EH (cell line): ENCODE data around the gene TRMT11.
"Not testable (repeated sequence)": the region's sequence is repeated elsewhere in the genome, so short reads cannot be mapped to it uniquely, and the experiment has no call there.

Source experiments
- DNase-seq: peaks from one replicate; pipeline ENCODE4 v3.0.0-alpha.2; 2015; ENCODE audit warnings: low read depth

Gene TRMT11

DNA sequence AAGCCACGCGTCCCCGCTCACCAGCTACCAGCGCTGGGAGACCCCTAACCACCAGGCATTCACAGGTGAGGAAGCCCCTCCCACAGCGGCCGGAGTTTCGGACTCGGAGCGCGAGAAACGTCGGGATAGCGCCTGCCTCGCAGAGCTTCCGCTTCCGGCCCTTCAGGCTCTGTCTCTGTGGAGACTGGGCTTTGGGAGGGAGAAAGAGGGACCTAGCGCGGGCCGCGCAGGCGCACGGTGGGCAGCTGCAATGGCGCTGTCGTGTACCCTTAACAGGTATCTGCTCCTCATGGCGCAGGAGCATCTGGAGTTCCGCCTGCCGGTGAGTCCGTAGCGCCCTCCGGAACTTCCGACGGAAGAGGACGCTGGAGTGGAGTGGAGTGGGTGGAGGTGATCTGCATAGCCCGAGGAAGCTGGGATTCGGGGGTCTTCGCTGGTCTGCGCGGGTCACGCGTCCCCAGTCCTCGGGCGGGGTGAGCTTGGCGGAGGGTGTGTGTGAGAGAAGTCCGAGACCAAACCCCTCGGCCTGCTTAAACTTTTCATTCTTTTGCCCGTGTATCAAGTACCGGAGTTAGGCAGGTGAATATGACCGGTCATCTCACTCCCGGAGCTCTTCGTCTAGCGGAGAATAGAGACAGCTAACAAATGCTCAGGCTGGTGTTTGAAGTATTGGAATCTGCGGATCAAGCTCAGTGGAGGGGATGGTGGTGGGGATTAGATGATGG lies at the start of gene TRMT11:
Gene TRMT11 (plus strand): TSS at position 240 of the 725 bp plus-strand sequence. CDS start 11 bp downstream, at position 251.
- DNase-seq, result peak; percentile 88

DNA sequence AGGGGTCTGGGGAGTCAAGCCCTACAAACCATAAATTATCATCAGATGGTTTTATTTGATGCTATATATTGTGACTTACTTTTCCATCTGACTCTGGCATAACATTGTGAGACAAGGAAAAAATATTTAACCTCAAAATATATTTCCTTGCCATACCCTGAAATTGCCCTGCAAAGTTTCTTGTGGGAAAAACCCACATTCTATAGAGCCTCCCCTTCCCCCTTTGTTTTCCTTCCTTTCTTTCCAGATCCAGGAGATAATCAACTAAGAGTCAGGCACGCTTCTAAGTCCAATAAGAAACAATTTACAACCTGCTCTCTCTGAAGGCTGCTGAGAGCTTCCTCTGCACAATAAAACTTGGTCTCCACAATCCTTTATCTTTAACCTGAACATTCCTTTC lies 47.3 kb upstream of the TRMT11 start:
- peak; percentile 46 for DNase-seq

DNA sequence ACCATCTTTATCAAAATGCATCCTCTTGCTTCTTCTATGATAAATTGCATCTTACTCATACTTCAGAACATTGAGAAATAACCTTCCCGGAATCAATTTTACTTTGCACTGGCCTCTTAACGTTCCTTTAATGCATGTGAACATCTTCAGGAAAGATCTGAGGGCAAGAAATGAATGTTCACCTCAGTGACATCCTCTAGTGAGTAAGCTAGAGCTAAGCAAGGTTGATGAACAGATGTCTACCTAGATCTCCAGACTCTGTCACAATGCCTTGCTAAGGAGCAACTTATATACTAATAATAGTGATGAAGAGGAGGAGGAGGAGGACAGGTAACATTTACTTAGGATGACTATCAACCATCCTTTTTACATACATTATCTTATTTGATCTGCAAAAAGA lies 46.5 kb upstream of the TRMT11 start:
- DNase-seq, result no peak

DNA sequence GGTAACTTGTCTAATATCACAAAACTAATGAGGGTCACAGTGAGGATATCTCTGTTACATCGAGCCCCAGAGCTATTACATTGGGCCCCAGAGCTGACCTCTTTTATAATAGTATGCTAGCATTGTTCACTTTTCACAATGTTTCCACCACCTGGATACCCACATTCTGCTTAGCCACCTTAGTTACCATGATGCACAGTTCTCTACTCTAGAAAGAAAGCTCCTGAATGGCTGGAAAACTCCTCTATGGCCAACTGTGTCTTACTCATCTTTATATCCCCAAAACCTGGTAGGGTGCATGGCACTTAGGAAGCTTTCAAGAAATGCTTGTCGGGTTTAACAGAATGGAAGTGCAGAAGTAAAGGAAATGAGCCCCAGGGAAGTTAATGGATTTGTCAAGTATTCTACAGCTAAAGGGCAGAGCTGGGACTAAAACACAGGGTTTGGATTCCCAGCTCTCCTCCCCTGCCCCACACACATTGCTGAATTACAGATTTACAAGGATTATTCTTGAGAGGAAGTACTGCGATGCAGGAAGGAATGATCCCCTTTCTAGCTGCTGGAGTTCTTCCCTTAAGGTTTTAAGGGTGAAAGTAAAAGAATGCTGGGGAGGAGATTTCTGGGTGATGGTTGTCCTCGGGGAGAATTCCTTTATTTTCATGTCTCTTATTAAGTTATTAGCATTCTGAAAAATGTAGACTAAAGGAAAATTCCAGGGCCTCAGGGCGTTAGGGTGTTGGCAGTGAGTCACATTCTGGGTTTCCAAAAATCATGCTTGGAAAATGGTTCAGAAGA lies 45.9 kb upstream of the TRMT11 start:
- DNase-seq, result peak; percentile 93

DNA sequence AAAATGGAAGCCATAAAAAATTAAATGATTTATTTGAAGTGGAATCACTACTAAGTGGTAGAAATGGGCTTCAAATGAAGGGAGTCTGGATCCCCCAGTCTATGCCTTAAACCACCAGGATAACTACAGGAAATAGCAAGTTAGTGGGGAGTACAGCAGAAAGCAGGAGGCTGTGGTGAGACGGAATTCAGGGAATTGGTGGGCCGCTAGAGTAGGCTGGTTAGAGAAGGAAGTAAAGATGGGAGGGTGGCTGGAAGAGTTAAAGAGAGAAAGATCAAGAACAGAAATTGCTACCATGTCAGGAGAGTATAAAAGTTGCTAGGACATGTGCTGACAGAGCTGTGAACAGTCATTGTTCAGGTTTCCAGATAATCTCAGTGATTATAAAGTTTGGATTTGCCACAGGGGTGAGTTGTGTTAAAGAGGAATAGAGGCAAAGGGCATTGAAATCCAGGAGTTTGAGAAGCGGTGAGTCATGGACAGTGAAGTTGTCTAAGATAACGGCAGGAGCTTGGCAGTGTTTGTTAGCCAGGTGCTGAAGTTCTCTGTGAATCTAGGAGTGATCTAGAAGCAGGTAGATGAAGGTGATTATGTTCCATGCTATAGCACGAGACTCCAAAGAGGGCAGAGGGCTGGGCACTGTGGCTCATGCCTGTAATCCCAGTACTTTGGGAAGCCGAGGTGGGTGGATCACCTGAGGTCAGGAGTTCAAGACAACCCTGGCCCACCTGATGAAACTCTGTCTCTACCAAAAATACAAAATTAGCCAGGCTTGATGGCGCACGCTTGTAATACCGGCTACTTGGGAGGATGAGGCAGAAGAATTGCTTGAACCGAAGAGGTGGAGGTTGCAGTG lies 43.4 kb upstream of the TRMT11 start:
- peak; percentile 64 for DNase-seq

DNA sequence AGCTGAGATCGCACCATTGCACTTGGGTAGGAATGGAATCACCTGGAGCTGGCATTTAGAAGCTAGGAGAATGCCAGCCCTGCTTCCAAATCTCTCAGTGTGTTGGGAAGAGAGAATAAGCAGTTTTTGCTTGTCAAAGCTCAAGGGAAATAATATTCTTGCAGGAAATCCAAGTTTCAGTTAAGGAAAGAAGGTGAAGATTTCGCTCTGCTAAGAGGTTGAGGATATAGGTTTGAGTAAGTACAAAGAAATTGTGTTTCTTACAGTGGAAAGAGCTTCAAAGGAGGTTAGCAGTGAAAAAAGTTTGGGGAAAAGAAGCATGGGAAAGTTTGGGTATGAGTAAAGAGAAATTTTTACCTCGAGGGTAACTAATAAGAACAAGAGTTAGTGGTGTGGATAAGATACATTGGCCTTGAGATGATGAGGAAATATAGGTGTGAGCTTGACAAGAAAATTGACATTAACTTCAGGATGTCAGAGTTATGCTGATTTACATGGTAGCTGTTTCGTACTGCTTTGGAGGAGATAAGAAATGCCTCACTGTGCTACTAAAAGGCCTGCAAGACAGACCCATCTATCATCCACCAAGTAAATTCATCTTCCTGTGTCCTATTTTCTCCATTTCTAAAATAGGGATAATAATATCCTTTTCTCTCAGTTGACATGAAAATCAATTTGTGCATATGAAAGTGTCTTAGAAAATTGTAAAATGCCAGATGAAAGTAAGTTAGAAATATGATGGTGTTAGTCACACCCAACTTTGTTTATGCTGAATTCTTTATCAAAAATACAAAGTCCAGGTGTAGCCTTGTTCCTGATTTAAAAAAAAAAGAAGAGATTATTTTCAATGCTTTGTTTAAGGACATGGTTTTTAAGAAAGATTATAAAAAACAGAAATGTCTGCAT lies 42.6 kb upstream of the TRMT11 start:
- DNase-seq, result no peak

DNA sequence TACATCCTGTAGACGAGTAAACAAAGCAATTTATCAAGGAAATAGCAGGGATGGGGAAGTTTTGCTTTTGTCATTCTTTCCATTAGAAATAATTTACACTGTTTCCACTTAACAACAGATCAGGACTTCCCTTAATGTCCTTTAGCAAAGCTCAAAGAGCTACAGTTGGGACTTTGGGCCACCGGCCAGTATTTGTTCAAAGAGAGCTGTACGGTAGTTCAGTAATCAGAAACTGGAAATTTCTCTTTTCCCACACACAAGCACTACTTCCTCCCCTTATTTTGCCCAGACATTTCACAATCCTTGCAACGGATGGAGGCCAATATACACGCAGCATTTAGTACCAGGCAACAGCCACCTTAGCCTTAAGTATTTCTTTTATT lies 41.9 kb upstream of the TRMT11 start:
- DNase-seq, result peak; percentile 77

DNA sequence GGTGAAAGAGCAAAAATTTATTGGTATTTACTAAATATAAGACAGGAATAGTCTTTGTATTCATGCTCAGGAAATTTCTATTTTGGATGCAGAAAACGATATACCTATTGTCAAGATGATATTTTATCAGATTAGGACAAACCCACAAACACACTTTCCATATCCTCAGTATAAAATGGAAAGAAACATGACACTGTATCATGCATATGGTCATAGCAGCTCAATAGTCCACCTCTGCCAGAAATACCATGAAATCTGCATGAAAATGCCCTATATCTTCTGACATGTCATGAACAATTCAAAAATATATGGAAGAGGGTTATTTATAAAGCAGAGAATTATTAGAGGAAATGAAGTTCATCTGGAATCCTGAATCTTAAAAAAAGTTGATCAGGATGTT lies 41.4 kb upstream of the TRMT11 start:
- DNase-seq, result no peak

DNA sequence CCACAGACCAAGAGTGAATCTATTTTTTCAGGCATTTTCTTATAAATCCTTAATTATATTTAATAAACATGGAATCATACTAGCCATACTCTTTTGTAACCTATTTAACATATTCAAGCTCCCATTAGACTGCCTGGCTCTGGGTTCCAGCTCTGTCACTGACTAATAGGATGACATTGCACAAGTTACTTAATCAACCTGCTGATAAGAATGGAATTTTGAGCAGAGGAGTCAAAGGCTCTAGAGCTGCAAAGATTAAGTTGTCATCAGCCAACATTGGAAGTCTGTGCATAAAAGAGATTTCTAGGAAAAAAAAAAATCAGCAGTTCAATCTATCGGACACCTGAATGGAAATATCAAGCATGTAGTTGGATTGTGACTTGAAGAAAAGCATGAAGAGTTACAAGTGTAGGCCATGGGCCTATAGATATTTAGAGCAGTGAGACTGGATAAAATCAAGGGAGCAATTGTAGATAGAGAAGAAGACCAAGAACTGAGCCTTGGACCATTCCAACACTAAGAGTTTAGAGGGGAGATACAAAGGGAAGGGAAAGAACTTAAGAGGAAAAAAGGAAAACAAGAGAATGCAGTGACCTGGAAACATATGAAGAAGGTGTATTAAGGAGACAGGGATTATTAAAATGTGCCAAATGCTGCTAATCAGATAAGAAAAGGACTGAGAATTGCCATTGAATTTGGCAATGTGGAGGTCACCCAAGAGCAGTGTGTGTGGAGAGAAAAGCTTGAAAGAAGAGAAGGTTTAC lies 40.8 kb upstream of the TRMT11 start:
- DNase-seq, result peak; percentile 71

DNA sequence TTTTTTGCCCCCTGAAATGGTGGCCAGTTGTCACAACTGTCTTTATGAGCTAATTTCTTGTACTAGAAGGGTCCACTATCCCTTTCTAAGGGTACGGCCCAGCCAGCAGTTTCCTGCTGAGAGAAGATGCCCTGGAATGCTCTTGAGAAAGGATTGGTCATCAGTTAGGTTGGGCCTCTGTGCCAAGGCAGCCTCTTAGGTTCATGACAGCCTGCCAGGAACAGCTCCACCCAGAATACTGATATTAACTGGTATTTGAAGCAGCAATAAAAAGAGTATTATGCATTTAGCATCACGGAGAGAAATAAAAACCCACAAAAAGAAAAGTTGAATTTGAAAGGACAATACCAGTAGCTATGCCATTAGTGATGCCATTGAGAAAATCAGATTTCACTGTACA lies 38.7 kb upstream of the TRMT11 start:
- peak; percentile 79 for DNase-seq

DNA sequence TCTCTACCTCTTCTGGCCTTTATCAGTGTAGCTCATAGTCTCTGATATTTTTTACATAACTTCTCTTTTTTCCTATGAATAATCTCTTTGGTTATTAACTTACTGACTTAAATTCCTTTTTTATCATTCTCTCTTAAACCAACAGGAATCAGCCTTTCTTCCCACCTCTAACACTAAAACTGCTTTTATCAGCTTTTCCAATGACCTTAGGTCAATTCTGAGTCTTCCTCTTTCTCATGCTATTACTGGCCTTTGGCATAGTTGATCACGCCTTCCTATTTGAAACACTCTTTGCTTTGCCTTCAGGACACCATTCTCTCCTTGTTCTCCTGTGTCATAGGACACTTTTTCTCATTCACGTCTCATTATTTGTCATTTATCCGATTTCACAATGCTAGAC lies 37.9 kb upstream of the TRMT11 start:
- DNase-seq, result no peak

DNA sequence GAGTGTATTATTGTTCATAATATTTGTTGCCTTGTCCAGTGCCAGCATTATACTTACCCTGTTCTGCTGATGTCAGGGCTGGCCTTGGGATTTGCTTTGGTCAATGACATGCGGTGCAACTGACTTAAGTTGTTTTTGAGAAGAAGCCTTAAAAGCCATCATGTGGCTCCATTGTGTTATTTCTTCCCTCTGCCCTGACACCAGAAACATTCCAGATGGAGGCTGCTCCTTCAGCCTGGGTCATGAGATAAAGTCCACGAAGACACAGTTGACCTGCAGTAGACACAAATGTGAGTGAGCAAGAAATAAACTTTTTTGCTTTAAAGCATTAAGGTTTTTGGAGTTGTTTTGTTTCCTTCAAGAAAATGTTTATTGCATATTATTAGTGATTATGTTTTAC lies 37.3 kb upstream of the TRMT11 start:
- no peak for DNase-seq

DNA sequence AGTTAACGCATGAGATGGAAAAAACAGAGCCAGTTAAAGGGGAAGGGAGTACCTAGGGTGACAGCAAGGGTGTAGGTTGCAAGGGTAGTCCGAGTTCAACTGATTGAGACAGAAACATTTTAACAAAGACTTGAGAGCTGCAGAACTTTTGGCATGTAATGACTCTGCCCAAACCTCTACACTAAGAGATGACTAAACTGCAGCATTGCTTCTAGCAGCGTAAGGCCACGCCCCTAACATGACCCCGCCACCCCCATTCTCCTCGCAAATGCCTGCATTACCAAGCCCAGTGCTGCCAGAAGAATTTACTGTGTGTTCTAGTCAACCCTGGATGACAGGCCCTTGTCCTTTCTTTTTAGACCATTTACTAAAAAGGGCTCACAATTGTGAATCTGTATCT lies 36.0 kb upstream of the TRMT11 start:
- DNase-seq, result peak; percentile 93

DNA sequence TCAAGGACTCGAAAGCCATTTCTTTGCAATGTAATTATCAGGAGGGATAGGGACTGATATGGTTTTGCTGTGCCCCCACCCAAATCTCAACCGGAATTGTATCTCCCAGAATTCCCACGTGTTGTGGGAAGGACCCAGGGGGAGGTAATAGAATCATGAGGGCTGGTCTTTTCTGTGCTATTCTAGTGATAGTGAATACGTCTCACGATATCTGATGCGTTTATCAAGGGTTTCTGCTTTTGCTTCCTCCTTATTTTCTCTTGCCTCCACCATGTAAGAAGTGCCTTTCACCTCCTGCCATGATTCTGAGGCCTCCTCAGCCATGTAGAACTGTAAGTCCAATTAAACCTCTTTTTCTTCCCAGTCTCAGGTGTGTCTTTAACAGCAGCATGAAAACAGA lies 35.6 kb upstream of the TRMT11 start:
- not testable (repeated sequence) for DNase-seq

DNA sequence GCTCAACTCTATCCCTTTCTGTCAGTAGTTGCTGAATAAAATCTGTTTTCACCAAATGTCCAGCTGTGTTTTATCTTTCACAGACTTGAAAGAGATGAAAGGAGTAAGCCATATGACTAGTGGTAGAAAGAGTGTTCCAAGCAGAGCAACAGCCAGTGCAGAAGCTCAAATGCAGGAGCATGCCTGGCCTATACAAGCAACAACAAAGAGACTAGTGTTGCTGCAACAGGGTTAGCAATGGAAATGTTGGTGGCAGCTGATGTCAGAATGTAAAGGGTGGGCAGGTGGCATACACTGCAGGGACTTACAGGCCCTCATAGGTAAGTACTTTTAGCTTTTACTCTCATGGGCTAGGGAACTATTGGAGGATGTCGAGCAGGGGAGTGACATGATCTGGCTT lies 35.0 kb upstream of the TRMT11 start:
- no peak for DNase-seq

DNA sequence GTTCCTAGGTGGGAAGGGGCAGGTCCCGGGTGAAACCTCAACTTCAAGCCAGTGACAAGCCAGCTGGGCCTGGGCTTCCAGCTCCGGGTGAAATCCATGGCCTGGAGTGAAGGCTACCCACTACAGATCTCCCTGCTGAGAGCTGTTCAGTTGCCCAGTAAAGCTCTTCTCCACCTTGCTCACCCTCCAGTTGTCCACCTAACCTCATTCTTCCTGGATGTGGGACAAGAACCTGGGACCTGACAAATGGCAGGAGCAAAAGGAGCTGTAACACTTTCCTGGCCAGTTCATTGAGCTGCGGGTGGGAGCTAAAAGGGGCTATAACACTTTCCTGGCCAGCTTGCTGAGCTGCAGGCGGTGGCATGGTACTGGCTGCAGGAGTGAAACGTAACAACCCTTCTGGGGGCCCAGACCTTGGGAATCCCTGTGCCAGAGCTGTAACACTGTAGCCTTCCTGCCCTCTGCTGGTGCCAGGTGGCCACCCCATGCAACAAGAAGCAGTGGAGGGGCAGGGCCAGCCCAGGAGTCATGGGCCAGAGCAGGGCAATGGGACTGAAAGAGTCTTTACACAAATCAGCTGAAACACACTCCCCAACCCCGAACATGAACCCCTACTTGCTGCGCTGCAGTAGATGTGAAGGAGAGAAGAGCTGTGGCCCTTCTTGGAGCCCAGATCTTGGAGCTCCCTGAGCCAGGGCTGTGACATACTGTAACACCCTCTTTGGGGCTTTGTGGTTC lies 33.4 kb upstream of the TRMT11 start:
- DNase-seq, result peak; percentile 73

DNA sequence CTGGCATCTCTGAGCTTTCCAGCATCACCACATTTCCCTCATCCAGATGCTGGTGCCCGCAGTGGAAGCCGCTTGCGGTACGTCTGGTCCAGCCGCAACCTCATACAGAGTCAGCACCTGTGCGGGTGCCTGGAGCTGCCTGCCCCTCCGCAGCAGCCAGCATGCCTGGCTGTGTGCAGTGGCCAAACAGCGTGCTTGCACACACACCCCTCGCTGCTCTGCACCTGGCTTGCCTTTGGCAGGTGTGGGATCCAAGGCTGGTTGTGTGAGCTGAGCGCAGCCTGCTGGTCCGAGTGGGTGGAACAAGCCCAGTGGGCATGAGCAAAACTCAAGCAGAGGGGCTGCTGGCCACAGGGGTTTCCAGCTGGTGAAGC lies 32.9 kb upstream of the TRMT11 start:
- DNase-seq, result no peak

DNA sequence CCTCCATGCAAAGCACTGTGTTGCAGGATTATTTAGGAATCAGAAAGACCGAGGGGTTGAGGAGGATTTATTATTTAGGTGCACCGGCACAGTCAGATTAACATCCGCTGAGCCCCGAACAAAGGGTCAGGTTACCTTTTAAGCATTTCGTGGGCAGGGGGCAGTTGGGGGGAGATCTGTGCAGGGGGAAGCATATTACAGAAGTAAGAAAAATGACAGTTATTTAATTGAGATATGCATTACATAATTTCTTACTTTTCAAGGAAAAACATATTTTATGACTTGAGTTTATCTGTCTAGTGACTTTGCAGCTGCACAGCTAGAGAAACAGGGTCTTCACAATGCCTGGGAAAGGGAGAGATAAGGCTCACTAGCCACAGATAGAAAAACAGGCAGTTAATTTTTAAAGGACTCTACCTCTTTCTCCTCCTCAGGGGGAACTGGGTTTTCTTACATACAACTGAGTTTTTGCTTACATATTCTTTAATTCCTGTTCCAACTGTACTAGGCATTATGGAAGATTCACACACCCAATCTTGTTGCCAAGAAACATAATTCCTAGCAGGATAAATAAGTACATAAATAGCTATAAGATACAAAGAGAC lies 31.5 kb upstream of the TRMT11 start:
- DNase-seq, result no peak

DNA sequence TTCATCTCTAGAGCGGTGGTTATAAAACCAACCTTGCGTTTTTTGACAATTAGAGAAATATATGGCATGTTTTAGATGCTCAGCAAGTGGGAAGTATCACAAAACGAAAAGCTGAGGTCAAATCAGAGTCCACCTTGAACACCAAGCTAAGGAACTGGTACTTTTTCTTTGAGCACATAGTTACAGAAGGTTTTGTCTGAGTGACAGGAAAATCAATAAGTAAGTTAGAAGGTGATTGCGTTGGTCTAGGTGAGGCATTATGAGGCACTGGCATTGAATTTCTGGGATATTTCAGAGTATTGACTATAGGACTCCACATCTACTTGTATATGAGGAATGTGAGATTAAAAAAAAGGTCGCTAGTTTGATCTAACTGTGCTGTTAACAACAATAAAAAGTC lies 30.4 kb upstream of the TRMT11 start:
- DNase-seq, result no peak
